ENCODE results near the gene DHRS11. TPM values are rescaled to one million over a fixed set of nuclear protein-coding genes. Genes with fewer than 3 reads are reported as not detected.

The DHRS11 gene
- total and polyA plus RNA-seq, 10 of the 15 experiments (the other 5 are each of a cell fraction or from before 2014, with no cell fraction given), result 3.4 to 23.0 (median 14.5) TPM

DNA sequence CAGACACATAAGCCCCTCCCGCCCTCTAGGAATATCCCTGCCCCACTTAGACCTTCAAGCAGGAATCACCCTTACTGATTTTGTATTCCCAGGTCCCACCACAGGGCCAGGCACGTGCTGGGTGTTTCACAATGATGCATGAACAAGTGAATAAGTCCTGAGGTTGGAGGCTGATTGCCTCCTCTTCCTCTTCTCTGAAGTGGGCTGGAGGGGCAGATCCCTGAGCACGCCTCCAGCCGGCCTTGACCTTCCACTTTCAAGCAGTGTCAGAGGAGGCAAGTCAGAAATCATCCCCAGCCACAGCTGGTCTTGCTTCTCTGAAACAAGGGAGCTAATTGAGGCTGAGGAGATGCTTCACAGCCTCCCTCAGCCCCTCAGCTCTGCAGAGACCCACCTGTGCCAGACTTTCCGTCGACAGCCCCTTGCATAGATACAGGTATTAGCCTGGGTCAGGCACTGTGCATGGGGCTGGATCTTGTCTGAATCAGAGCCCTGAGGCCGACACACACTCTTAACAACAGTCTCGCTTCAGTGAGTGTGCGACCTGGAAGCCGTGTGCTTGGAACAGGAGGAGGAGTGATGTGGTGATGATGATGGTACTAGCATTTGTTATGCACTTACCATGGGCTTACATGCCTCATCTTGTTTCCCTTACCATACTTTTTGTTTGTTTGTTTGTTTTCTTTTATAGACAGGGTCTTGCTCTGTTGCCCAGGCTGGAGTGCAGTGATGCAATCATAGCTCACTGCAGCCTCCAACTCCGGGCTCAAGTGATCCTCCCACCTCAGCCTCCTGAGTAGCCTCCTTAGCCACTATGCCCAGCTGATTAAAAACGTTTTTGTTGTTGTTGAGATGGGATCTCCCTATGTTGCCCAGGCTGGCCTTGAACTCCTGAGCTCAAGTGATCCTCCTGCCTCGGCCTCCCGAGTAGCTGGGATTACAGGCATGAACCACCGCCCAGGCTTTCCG is 24.7 kb downstream of the DHRS11 start:
- no peaks in the 10 kb centered on the region for H3K36me3 ChIP-seq (ENCODE audit: control insufficient read depth in 2 of 2, insufficient read depth in 2 of 2, low read length in 1 of 2)
- no peak overlapping the region for H3K27ac ChIP-seq (ENCODE audit: control insufficient read depth, insufficient read depth)
- in situ Hi-C loops (cut with MboI) (loop anchor here (25.0 kb wide), 2 partner anchors 446 to 621 kb away; no protein-coding TSS in a partner anchor), intact Hi-C loops (cut with micrococcal nuclease; ENCODE audit: unreplicated experiment) (no loop called here)
- POLR2A ChIA-PET, result no interaction called here
- ATAC-seq (no peak), DNase-seq (ENCODE audit: low read depth, low spot score) (no peak), FAIRE-seq (no peak)
- H3K9me3 ChIP-seq (replicated peaks; ENCODE audit: control insufficient read depth, insufficient read depth, low read length), result no peaks in the 10 kb centered on the region
- WGBS (ENCODE audit: insufficient coverage, insufficient replicate concordance, low lambda C conversion rate, missing lambda C conversion rate), result 74% methylated on average over 16 of the region's 16 CpGs
- no peaks in the 10 kb centered on the region for H3K79me2 ChIP-seq (ENCODE audit: control insufficient read depth, insufficient read depth, low read length)
- RAD21 ChIA-PET (ENCODE audit: unreplicated experiment), result interaction anchor here (1.1 to 1.5 kb wide), 3 partner anchors 10 to 89 kb away, joined by 3 read pairs; no protein-coding TSS in a partner anchor
- H3K27me3 ChIP-seq (replicated peaks in 1 of 2; ENCODE audit: control insufficient read depth in 2 of 2, insufficient read depth in 2 of 2, low read length in 1 of 2), result no peaks in the 10 kb centered on the region
- CTCF ChIA-PET, result interaction anchor here (0.9 to 3.4 kb wide), 4 partner anchors 9 to 431 kb away, joined by 4 to 15 read pairs (median 5); no protein-coding TSS in a partner anchor
- SMC1A ChIA-PET (ENCODE audit: uncharacterized antibody, unreplicated experiment), result interaction anchor here (0.7 kb wide), 1 partner anchor 13 kb away, joined by 3 read pairs; no protein-coding TSS in a partner anchor
- H4K20me1 ChIP-seq (ENCODE audit: control insufficient read depth, insufficient read depth), result no peaks in the 10 kb centered on the region
- H3K4me2 ChIP-seq (ENCODE audit: control insufficient read depth, insufficient read depth), result no peak overlapping the region
- no peaks in the 10 kb centered on the region for H3K4me1 ChIP-seq (ENCODE audit: control insufficient read depth, insufficient read depth, low read length)
- H2AFZ ChIP-seq (ENCODE audit: control insufficient read depth, low read depth, low read length), result no peak overlapping the region
- H3K9ac ChIP-seq (ENCODE audit: control insufficient read depth, insufficient read depth, low read length), result no peak overlapping the region
- H3K4me3 ChIP-seq, result no peak overlapping the region
- BruUV-seq (replicated peaks), result no TSS peak
- TF ChIP-seq EGR1 (IDR thresholded peaks at IDR 0.05; ENCODE audit: borderline replicate concordance in 1 of 2, low read depth in 2 of 2, low read length in 2 of 2) (no peak), STAT1 (conservative IDR thresholded peaks at IDR 0.05) (no peak), RAD21 (IDR thresholded peaks at IDR 0.05; ENCODE audit: insufficient read depth, low read depth, low read length) (no peak), BHLHE40 (IDR thresholded peaks at IDR 0.05; ENCODE audit: borderline replicate concordance in 1 of 2, low read depth in 2 of 2, low read length in 1 of 2) (peak in 1 of 2 experiments; percentile 47; a peak in 1 of 4 replicates), NFXL1 (IDR thresholded peaks at IDR 0.05; ENCODE audit: borderline replicate concordance) (no peak), BACH1 (IDR thresholded peaks at IDR 0.05; ENCODE audit: borderline replicate concordance) (no peak), CHD4 (IDR thresholded peaks at IDR 0.05) (no peak)
- TF ChIP-seq, protein P1, sequence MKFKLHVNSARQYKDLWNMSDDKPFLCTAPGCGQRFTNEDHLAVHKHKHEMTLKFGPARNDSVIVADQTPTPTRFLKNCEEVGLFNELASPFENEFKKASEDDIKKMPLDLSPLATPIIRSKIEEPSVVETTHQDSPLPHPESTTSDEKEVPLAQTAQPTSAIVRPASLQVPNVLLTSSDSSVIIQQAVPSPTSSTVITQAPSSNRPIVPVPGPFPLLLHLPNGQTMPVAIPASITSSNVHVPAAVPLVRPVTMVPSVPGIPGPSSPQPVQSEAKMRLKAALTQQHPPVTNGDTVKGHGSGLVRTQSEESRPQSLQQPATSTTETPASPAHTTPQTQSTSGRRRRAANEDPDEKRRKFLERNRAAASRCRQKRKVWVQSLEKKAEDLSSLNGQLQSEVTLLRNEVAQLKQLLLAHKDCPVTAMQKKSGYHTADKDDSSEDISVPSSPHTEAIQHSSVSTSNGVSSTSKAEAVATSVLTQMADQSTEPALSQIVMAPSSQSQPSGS (IDR thresholded peaks at IDR 0.05; ENCODE audit: low read length), result no peak
